BE2C (cell line): ENCODE results near the gene DTNB.
"Not testable (repeated sequence)": the region's sequence is repeated elsewhere in the genome, so short reads cannot be mapped to it uniquely, and the experiment has no call there.

Experiments used
- DNase-seq: peaks from one replicate; pipeline ENCODE4 v3.0.0-alpha.2; 2020
- H3K27me3 ChIP-seq: fragments of 250-450 bp; sonication (Bioruptor Pico); 2 replicates; pipeline ENCODE4 v1.5.1; 2020; ENCODE audit warnings: mild to moderate bottlenecking
- H3K36me3 ChIP-seq: fragments of 250-450 bp; sonication (Bioruptor Pico); 2 replicates; pipeline ENCODE4 v1.5.1; 2020; ENCODE audit warnings: mild to moderate bottlenecking
- H3K4me1 ChIP-seq: fragments of 250-450 bp; sonication (Bioruptor Pico); 2 replicates; pipeline ENCODE4 v1.5.1; 2020
- H3K4me3 ChIP-seq: 2 replicates; pipeline ENCODE4 v1.5.1; 2011; ENCODE audit warnings: low read depth, low read length
- H3K9me3 ChIP-seq: fragments of 250-450 bp; sonication (Bioruptor Pico); 2 replicates; pipeline ENCODE4 v1.5.1; 2020
- CTCF ChIP-seq: IDR thresholded peaks from 2 replicates; pipeline ENCODE4 v1.5.1; 2012; ENCODE audit warnings: mild to moderate bottlenecking, low read depth, low read length

The DTNB gene

DNA sequence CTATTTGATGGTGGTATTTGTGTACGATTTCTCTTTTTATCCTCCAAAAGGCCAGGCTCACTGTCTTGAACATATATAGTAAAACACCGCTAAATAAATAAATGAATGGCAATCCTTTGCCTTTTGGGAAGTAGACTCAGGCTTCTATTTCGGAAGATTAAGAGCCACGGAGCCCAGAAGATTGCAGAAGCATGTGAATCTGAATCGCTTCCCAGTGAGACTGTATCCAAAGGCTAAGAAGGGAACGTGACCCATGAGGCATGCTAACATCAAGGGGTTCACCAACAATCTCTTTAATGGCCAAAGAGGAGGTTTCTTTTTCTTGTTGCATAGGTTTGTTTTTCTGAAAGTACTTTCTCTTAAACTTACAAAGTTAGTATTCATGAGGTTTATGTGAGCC lies 261.6 kb downstream of the DTNB start:
- DNase-seq = no peak
- no peaks in the 10 kb centered on the region for H3K27me3 ChIP-seq
- no peaks in the 10 kb centered on the region for H3K36me3 ChIP-seq
- H3K4me3 ChIP-seq = no peak overlapping the region
- no peaks in the 10 kb centered on the region for H3K9me3 ChIP-seq
- H3K4me1 ChIP-seq = no peaks in the 10 kb centered on the region
- TF ChIP-seq CTCF = no peak

GRCh38 chr2:25411281-25411680 lies 262.1 kb downstream of the DTNB start:
- no peaks in the 10 kb centered on the region for H3K4me1 ChIP-seq
- H3K9me3 ChIP-seq = no peaks in the 10 kb centered on the region
- no peak for TF ChIP-seq CTCF
- H3K27me3 ChIP-seq = no peaks in the 10 kb centered on the region
- H3K4me3 ChIP-seq = no peak overlapping the region
- DNase-seq = no peak
- H3K36me3 ChIP-seq = no peaks in the 10 kb centered on the region

GRCh38 chr2:25410370-25410769 lies 263.0 kb downstream of the DTNB start:
- no peak for DNase-seq
- no peaks in the 10 kb centered on the region for H3K27me3 ChIP-seq
- H3K4me1 ChIP-seq = no peaks in the 10 kb centered on the region
- no peaks in the 10 kb centered on the region for H3K9me3 ChIP-seq
- no peaks in the 10 kb centered on the region for H3K36me3 ChIP-seq
- H3K4me3 ChIP-seq = no peak overlapping the region
- TF ChIP-seq CTCF = no peak

DNA sequence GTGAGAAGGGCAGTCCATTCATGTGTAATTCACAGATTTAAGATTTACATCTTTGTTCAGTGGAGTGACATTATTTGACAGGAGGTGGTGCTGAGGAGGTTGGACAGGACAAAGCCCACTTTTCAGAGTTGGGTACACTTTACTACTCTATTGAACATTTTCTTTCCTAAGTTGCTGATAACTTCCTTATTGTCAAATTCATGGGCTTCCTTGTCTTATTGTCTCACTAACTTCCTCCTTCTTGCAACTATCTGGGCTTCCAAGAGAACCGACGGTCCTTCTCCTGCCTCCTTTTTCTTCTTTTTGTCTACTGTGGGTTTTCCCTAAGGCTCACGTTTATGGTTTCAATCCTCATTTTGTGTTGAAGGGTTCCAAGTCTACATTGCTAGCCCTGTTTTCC lies 263.9 kb downstream of the DTNB start:
- no peak for DNase-seq
- Histone ChIP-seq H3K4me1 (no peaks in the 10 kb centered on the region), H3K27me3 (no peaks in the 10 kb centered on the region), H3K36me3 (no peaks in the 10 kb centered on the region), H3K4me3 (no peak overlapping the region), H3K9me3 (no peaks in the 10 kb centered on the region)
- TF ChIP-seq CTCF = no peak

DNA sequence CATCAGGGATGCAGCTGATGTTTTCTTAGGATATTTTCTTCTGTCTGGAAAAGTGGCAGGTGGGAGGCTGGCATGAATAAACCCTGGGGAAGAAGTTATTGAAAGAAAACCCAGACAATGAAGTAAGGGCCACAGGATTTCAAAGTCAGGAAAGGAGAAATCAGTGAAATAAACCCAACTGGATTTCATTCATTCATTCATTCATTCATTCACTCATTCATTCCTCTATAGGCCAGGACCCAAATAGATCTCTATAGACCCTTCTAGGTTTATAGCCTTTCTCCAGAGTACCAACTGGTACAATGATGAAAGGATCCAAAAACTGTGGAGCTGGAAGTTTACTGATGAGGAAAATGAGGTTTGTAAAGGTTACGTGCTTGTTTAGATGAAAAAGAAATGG lies 264.3 kb downstream of the DTNB start:
- no peak for TF ChIP-seq CTCF
- H3K4me3 ChIP-seq = no peak overlapping the region
- H3K4me1 ChIP-seq = no peaks in the 10 kb centered on the region
- no peaks in the 10 kb centered on the region for H3K9me3 ChIP-seq
- H3K36me3 ChIP-seq = no peaks in the 10 kb centered on the region
- no peak for DNase-seq
- H3K27me3 ChIP-seq = no peaks in the 10 kb centered on the region

DNA sequence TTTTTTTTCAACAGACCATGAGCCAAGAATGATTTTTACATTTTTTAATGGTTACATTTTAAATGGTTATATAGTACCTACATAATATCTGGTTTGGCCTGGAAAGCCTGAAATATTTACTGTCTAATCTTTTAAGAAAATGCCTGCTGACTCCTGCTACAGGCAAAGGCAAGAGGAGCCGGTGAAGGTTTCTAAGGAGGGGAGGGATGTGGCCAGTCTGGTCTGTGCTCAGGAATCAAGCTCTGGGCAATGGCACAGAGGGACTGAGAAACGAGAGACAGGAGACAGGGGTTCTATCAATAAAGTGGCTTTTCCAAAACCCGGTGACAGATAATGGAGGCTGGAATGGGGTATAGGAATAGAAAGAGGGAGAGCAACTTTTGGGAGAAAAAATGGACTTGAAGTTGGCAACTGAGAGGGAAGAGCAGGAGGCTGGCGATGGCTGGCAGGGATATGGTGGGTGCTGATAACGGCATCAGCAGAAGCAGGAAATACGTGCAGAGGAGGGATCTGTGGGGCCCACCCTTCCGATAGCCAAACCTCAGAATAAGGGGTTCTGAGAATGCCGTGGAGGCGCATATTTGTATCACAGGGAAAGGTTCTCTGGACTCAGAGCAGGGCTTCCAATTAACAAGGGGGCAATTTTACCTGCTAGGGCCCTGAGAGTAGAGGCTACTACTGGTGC lies 267.6 kb downstream of the DTNB start:
- H3K27me3 ChIP-seq = no peaks in the 10 kb centered on the region
- H3K9me3 ChIP-seq = no peaks in the 10 kb centered on the region
- TF ChIP-seq CTCF = no peak
- H3K4me3 ChIP-seq = no peak overlapping the region
- H3K36me3 ChIP-seq = no peaks in the 10 kb centered on the region
- peaks cover 6% of the 10 kb centered on the region for H3K4me1 ChIP-seq
- no peak for DNase-seq

- peaks cover 18% of the 10 kb centered on the region for H3K4me1 ChIP-seq
- H3K27me3 ChIP-seq, H3K9me3 ChIP-seq, H3K4me3 ChIP-seq, H3K36me3 ChIP-seq, DNase-seq: not testable (repeated sequence)
These were observed 270.1 kb downstream of the DTNB start for GRCh38 chr2:25403120-25403760.
